Stimulated activated CD4-positive, alpha-beta T cell treated with anti-CD3 and anti-CD28 coated beads, TNF-alpha, amount 100 ng/mL, for 1 hour (primary cell): ENCODE data around the gene SLC34A3.

Experiments used
- DNase-seq, 3 donors: peaks; one replicate each; pipeline ENCODE4 v3.0.0-alpha.2; 2020; ENCODE audit warnings: low read depth in 3 of 3, low spot score in 1 of 3

The SLC34A3 gene

GRCh38 chr9:137275203-137275587 is 44.5 kb downstream of the SLC34A3 start:
- no peak for DNase-seq

GRCh38 chr9:137275588-137276472 is 45.1 kb downstream of the SLC34A3 start:
- no peak for DNase-seq

- no peak for DNase-seq
Measured at GRCh38 chr9:137276473-137277328, 46.0 kb downstream of the SLC34A3 start.

- no peak for DNase-seq
Measured at GRCh38 chr9:137277329-137278041, 46.8 kb downstream of the SLC34A3 start, which contains the start of gene TOR4A. TSS of gene TOR4A (plus strand) at chr9:137277726. CDS start at chr9:137278690, 964 bp downstream.

- DNase-seq: no peak
Measured at GRCh38 chr9:137278061-137278701, 47.5 kb downstream of the SLC34A3 start.

- DNase-seq: no peak
Measured at GRCh38 chr9:137278721-137279711, 48.3 kb downstream of the SLC34A3 start.

- DNase-seq: no peak
Measured at GRCh38 chr9:137279741-137280473, 49.2 kb downstream of the SLC34A3 start.

GRCh38 chr9:137280474-137281344 is 50.0 kb downstream of the SLC34A3 start:
- DNase-seq: no peak

- no peak for DNase-seq
Measured at GRCh38 chr9:137281345-137282116, 50.8 kb downstream of the SLC34A3 start.
